Measurements from ENCODE around the gene RAPGEF1. TPM values are rescaled to one million over a fixed set of nuclear protein-coding genes. Genes with fewer than 3 reads are reported as not detected.

The RAPGEF1 gene
- total and polyA plus RNA-seq, 9 of the 15 experiments (the other 6 are each of a cell fraction or from before 2014, with no cell fraction given), result 0.06 to 44.1 (median 19.9) TPM

DNA sequence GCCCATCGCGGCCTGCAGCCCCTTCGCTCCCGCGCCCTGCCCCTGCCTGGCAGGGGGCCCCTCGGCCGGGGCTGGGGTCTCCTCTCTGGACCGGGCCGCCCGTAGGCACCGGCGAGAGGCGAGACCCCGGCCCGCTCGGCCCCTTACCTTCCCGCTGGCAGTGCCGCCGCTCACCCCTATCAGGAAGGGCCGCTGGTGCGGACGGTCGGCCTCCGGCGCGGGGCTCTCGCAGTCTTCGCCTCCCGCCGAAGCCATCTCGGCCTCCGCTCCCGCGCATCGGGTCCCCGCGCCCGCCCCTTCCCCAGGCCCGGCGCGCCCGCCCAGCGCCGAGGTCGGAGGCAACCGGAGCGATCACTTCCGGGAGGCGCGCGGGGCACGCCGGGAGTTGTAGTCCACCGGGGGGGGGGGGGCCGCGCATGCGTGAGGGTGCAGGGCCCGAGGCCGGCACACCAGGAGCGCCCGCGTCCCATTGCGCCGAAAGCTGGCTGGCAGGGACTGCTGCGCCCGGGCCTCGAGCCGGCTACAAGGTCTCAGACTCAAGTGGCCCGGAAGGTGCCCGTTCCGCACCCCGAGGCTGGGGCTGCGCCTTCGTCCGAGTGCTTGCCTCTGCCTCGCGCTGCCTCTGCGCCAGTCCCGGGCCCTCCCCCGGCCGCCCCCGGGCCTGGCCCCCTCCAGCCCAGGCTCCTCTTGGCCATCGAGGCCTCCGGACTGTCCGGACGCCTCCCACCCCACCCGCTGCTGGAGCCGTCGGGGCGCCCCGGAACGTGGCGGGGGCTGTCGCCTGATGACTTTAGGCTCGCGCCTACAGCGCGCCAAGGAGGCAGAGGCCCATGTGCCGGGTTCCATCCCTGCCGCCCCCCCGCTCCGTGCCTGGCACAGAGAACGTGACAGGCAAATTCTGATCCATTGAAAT is 208.7 kb downstream of the RAPGEF1 start, which contains the start of gene UCK1 (continued):
- no peak for TF ChIP-seq RAD21 (CRISPR knock-in tag; conservative IDR thresholded peaks at IDR 0.05 in 1 of 2, IDR thresholded peaks at IDR 0.05 in 1 of 2)
- TF ChIP-seq MEIS2 (IDR thresholded peaks at IDR 0.05; ENCODE audit: partially characterized antibody), result peak; percentile 65
- TF ChIP-seq FOXK1 (CRISPR knock-in tag; IDR thresholded peaks at IDR 0.05; ENCODE audit: borderline replicate concordance), result no peak
- TF ChIP-seq, protein P1, sequence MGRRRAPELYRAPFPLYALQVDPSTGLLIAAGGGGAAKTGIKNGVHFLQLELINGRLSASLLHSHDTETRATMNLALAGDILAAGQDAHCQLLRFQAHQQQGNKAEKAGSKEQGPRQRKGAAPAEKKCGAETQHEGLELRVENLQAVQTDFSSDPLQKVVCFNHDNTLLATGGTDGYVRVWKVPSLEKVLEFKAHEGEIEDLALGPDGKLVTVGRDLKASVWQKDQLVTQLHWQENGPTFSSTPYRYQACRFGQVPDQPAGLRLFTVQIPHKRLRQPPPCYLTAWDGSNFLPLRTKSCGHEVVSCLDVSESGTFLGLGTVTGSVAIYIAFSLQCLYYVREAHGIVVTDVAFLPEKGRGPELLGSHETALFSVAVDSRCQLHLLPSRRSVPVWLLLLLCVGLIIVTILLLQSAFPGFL (CRISPR knock-in tag; IDR thresholded peaks at IDR 0.05), result no peak
- no peak for TF ChIP-seq POLR3G (IDR thresholded peaks at IDR 0.05; ENCODE audit: extremely low read depth, insufficient read length, insufficient replicate concordance)
- TF ChIP-seq SRSF9 (IDR thresholded peaks at IDR 0.05; ENCODE audit: borderline replicate concordance, low read depth, low read length), result no peak
- TF ChIP-seq, protein P2, sequence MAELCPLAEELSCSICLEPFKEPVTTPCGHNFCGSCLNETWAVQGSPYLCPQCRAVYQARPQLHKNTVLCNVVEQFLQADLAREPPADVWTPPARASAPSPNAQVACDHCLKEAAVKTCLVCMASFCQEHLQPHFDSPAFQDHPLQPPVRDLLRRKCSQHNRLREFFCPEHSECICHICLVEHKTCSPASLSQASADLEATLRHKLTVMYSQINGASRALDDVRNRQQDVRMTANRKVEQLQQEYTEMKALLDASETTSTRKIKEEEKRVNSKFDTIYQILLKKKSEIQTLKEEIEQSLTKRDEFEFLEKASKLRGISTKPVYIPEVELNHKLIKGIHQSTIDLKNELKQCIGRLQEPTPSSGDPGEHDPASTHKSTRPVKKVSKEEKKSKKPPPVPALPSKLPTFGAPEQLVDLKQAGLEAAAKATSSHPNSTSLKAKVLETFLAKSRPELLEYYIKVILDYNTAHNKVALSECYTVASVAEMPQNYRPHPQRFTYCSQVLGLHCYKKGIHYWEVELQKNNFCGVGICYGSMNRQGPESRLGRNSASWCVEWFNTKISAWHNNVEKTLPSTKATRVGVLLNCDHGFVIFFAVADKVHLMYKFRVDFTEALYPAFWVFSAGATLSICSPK (IDR thresholded peaks at IDR 0.05; ENCODE audit: borderline replicate concordance), result no peak
- TF ChIP-seq NCOA1 (IDR thresholded peaks at IDR 0.05; ENCODE audit: low read depth), result no peak
- TF ChIP-seq, protein P3, sequence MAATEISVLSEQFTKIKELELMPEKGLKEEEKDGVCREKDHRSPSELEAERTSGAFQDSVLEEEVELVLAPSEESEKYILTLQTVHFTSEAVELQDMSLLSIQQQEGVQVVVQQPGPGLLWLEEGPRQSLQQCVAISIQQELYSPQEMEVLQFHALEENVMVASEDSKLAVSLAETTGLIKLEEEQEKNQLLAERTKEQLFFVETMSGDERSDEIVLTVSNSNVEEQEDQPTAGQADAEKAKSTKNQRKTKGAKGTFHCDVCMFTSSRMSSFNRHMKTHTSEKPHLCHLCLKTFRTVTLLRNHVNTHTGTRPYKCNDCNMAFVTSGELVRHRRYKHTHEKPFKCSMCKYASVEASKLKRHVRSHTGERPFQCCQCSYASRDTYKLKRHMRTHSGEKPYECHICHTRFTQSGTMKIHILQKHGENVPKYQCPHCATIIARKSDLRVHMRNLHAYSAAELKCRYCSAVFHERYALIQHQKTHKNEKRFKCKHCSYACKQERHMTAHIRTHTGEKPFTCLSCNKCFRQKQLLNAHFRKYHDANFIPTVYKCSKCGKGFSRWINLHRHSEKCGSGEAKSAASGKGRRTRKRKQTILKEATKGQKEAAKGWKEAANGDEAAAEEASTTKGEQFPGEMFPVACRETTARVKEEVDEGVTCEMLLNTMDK (IDR thresholded peaks at IDR 0.05; ENCODE audit: borderline replicate concordance, insufficient read depth, low read depth, low read length, poor library complexity, severe bottlenecking), result no peak
- no peak for TF ChIP-seq GTF2E2 (tag; IDR thresholded peaks at IDR 0.05)
- TF ChIP-seq EHMT2 (IDR thresholded peaks at IDR 0.05), result no peak
- TF ChIP-seq FOXM1 (IDR thresholded peaks at IDR 0.05; ENCODE audit: low read depth), result no peak
- TF ChIP-seq FOXM1 (CRISPR knock-in tag; IDR thresholded peaks at IDR 0.05; ENCODE audit: low read depth), result no peak
- TF ChIP-seq TBL1XR1 (IDR thresholded peaks at IDR 0.05; ENCODE audit: low read length in 2 of 2), result no peak
